BJ (cell line): ENCODE measurements around the gene SLAIN2. TPM values are rescaled to one million over a fixed set of nuclear protein-coding genes. Genes with fewer than 3 reads are reported as not detected.

Experiments
- CTCF ChIA-PET: fragments of 350-600 bp; formaldehyde crosslinking; extraction: SDS; loops from one replicate; lab custom pipeline; 2021; ENCODE audit warnings: antibody characterized with exemption, inconsistent platforms; lab: Yijun Ruan, JAX
- POLR2A ChIA-PET: fragments of 300-600 bp; sonication (Branson Sonifier 250); formaldehyde crosslinking; extraction: SDS; loops from one replicate; lab custom pipeline; 2021; ENCODE audit warnings: antibody characterized with exemption; lab: Charles Lee
- DNase-seq: peaks from one replicate; pipeline ENCODE4 v3.0.0-alpha.2; 2011; ENCODE audit warnings: low read depth
- H3K27me3 ChIP-seq: 2 replicates; pipeline ENCODE4 v1.6.0; 2011; ENCODE audit warnings: low read length; ENCODE audit not compliant: control insufficient read depth, insufficient read depth
- H3K36me3 ChIP-seq: 2 replicates; pipeline ENCODE4 v1.5.1; 2011; ENCODE audit warnings: low read length; ENCODE audit not compliant: control insufficient read depth, insufficient read depth
- H3K4me3 ChIP-seq: 2 replicates; pipeline ENCODE4 v1.5.1; 2011; ENCODE audit warnings: low read depth, mild to moderate bottlenecking, control low read depth, low read length
- polyA plus RNA-seq: library from polyadenylated mRNA; depleted of rRNA; stranded (reverse); fragments of >200 nt; gene quantifications from 2 replicates; pipeline ENCODE4 v1.2.3, GENCODE V29; 2011
- TF ChIP-seq, protein P1 (sequence below): IDR thresholded peaks from 2 replicates; pipeline ENCODE4 v1.5.1; 2011; ENCODE audit warnings: low read depth, mild to moderate bottlenecking, control low read depth, inconsistent platforms, low read length, moderate library complexity; ENCODE audit not compliant: insufficient read depth

Gene SLAIN2
- polyA plus RNA-seq, 1 experiment: 25.5 TPM

DNA sequence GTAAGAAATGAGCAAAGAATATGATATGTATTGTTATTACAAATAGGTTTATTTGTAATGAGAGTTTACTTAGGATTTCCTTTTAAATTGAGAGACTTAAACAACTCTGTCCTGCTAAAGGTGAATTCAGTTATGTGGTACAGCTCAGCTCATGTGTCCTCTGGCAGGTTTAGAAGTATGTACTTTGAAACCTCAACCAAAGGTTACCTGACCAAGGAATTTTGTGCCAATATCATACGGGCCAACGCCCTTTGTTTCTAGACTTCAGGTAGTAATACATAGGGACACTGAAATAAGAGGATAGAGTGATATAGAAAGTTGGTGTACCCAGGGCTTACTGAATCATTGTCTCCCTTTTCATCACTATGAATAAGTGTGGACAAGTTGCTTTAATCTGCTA, 25.7 kb downstream of the SLAIN2 start:
- TF ChIP-seq, protein P1, sequence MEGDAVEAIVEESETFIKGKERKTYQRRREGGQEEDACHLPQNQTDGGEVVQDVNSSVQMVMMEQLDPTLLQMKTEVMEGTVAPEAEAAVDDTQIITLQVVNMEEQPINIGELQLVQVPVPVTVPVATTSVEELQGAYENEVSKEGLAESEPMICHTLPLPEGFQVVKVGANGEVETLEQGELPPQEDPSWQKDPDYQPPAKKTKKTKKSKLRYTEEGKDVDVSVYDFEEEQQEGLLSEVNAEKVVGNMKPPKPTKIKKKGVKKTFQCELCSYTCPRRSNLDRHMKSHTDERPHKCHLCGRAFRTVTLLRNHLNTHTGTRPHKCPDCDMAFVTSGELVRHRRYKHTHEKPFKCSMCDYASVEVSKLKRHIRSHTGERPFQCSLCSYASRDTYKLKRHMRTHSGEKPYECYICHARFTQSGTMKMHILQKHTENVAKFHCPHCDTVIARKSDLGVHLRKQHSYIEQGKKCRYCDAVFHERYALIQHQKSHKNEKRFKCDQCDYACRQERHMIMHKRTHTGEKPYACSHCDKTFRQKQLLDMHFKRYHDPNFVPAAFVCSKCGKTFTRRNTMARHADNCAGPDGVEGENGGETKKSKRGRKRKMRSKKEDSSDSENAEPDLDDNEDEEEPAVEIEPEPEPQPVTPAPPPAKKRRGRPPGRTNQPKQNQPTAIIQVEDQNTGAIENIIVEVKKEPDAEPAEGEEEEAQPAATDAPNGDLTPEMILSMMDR: no peak
- no peaks in the 10 kb centered on the region for H3K36me3 ChIP-seq
- no peaks in the 10 kb centered on the region for H3K27me3 ChIP-seq
- POLR2A ChIA-PET: no interaction called here
- no peak for DNase-seq
- H3K4me3 ChIP-seq: no peak overlapping the region
- CTCF ChIA-PET: no interaction called here

DNA sequence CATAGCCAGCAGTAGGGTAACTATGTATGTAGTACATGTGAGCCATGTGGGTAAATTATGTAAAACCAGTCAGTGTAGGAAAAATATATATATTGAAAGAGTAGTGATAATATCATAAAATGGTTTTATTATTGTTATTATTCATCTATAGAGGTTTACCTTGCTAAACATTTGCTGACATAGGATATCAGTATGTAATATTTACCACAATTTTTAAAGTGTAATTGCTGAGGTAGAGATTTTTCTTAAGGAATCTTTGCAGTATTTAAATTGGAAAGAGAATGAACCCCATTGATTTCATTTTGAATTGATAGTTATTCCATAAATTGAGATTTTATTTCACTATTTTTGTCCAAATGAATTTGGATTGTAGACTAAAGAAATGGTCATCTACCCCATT, 27.1 kb downstream of the SLAIN2 start:
- TF ChIP-seq, protein P1: no peak
- Histone ChIP-seq H3K4me3 (no peak overlapping the region), H3K36me3 (no peaks in the 10 kb centered on the region), H3K27me3 (no peaks in the 10 kb centered on the region)
- POLR2A ChIA-PET: no interaction called here
- DNase-seq: no peak
- CTCF ChIA-PET: no interaction called here

DNA sequence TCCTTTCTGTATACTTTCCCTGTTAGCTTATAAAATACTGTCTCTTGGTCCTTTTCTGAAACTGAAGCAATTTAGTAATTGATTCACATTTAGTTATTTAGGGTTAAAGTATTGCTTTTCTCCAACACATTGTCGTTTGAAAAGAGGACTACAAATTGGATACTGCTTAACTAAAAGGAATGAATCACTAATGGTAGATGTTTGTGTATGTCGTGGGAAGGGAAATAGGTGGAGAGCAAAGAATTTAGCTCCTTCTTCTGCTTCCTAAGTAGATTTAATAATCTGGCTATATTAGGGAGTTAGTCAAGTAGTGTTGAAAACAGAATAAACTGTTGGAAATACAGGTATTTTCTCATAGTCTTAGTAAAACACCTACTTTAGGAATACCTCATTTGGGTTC, 27.9 kb downstream of the SLAIN2 start:
- Histone ChIP-seq H3K27me3 (no peaks in the 10 kb centered on the region), H3K36me3 (no peaks in the 10 kb centered on the region), H3K4me3 (no peak overlapping the region)
- CTCF ChIA-PET: interaction anchor here (0.8 kb wide), 1 partner anchor 587 kb away, joined by 3 read pairs; no protein-coding TSS in a partner anchor
- POLR2A ChIA-PET: no interaction called here
- TF ChIP-seq, protein P1: no peak
- DNase-seq: no peak

DNA sequence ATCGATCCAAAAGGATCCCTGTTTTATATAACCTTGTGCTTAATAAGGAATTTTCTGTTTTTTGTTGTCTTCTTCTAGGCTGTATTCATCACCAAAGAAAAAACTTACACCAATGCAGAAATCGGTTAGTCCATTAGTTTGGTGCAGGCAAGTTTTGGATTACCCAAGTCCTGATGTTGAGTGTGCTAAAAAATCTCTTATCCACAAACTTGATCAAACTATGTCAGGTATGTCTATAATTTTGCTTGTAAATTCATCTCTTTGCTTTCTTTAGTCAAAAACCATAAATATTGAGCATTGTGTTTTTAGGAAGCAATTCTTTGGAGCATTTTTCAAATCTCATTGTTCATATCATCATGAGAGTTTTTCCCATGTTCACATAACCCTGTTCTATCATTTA, 28.4 kb downstream of the SLAIN2 start:
- ChIA-PET POLR2A (no interaction called here), CTCF (no interaction called here)
- no peak for DNase-seq
- TF ChIP-seq, protein P1: no peak
- Histone ChIP-seq H3K27me3 (no peaks in the 10 kb centered on the region), H3K4me3 (no peak overlapping the region), H3K36me3 (no peaks in the 10 kb centered on the region)

DNA sequence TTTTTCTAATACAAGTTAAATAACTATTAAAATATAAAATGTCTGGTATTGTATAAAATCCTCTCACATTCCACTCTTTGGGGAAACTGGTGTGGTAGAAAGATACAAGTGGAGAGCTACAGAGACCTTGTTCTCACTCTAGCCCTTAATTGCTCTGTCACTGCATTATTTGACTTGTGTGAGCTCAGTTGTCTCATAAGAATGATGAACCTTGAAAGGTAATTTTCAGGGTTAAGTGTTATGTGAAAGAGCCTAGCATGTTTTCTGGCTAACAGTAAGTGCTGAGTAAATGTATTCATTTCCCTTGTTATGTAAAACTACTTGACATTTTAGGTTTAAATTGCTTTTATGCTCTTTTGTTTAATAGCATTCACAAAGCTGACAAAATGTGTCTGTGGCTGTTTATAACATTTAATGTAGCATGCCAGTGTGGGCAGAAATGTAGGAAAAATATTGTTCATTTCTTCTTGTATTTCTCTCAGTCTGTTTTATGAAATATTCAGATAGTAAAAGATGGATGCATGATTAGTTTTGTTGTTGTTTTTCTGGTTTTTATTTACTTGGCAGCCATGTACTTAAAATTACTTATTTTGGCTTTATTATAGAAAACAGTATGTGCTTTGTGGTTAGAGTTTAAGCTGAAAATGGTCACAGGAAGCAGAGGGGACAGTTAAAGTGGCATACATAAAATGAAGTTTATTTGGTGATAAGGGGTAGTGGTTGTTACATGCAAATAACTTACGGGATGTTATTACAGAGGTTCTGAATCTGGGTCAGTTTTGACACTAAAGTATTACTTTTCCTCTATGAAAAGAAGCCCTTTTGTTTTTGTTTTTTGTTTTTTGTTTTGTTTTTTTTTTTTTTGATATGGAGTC, 29.2 kb downstream of the SLAIN2 start:
- TF ChIP-seq, protein P1: no peak
- DNase-seq: no peak
- H3K27me3 ChIP-seq: no peaks in the 10 kb centered on the region
- H3K4me3 ChIP-seq: no peak overlapping the region
- ChIA-PET CTCF (interaction anchor here (0.6 kb wide), 1 partner anchor 29 kb away, joined by 3 read pairs; no protein-coding TSS in a partner anchor), POLR2A (interaction anchor here (0.7 kb wide), 1 partner anchor 104 kb away, joined by 3 read pairs; no protein-coding TSS in a partner anchor)
- no peaks in the 10 kb centered on the region for H3K36me3 ChIP-seq
